MM.1S (cell line): ENCODE results near the gene MLH3.

Experiments
- EZH2 ChIP-seq: fragments of 300-600 bp; sonication (generic); optimal IDR thresholded peaks from 2 replicates; pipeline ENCODE3; 2017; ENCODE audit warnings: low read depth, mild to moderate bottlenecking, antibody characterized with exemption, low read length, mixed read lengths
- TF ChIP-seq, protein P1 (sequence below): fragments of 300-600 bp; sonication (generic); IDR thresholded peaks from 2 replicates; pipeline ENCODE4 v1.5.1; 2016; ENCODE audit warnings: antibody characterized with exemption, low read length, mixed read lengths

DNA sequence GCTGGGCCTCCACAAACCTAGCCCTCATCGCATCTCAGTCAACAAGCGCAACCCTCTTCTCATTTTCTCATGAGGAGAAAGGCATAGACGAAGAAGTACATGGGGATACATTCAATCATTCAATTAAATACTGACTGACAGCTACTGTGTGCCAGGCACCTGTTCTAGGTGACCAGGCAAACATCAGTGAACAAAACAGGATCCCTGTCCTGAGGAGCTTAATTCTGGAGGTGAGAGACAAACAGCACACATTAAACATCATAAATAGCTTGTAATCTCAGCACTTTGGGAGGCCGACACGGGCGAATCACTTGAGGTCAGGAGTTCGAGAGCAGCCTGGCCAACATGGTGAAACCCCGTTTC is 12.9 kb upstream of the MLH3 start:
- TF ChIP-seq, protein P1, sequence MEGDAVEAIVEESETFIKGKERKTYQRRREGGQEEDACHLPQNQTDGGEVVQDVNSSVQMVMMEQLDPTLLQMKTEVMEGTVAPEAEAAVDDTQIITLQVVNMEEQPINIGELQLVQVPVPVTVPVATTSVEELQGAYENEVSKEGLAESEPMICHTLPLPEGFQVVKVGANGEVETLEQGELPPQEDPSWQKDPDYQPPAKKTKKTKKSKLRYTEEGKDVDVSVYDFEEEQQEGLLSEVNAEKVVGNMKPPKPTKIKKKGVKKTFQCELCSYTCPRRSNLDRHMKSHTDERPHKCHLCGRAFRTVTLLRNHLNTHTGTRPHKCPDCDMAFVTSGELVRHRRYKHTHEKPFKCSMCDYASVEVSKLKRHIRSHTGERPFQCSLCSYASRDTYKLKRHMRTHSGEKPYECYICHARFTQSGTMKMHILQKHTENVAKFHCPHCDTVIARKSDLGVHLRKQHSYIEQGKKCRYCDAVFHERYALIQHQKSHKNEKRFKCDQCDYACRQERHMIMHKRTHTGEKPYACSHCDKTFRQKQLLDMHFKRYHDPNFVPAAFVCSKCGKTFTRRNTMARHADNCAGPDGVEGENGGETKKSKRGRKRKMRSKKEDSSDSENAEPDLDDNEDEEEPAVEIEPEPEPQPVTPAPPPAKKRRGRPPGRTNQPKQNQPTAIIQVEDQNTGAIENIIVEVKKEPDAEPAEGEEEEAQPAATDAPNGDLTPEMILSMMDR = no peak
- TF ChIP-seq EZH2 = no peak
